ENCODE data around the gene MEX3A. TPM values are rescaled to one million over a fixed set of nuclear protein-coding genes. Genes with fewer than 3 reads are reported as not detected.

Gene MEX3A
- polyA plus RNA-seq, 1 experiment, result 11.8 TPM

- DNase-seq (ENCODE audit: low read depth, low spot score), result no peak
- ChIA-PET CTCF (interaction anchor here (0.6 to 20.2 kb wide), 7 partner anchors 9 to 928 kb away, joined by 3 to 682 read pairs (median 4); partner anchors contain the start of gene LMNA), POLR2A (interaction anchor here (0.6 to 3.3 kb wide), 7 partner anchors 9 to 24 kb away, joined by 3 to 16 read pairs (median 7); partner anchors contain the start of gene LMNA)
- Histone ChIP-seq H3K27me3 (ENCODE audit: control insufficient read depth, insufficient read depth, low read length) (no peaks in the 10 kb centered on the region), H3K27ac (ENCODE audit: low read depth, low read length) (peak overlapping the region; percentile 97), H3K4me3 (ENCODE audit: low read depth, low read length) (no peak overlapping the region), H3K9me3 (ENCODE audit: control insufficient read depth, insufficient read depth, low read length) (no peaks in the 10 kb centered on the region)
- no peak for TF ChIP-seq CTCF (IDR thresholded peaks at IDR 0.05; ENCODE audit: low read depth, low read length)
Measured at GRCh38 chr1:156104861-156105832, 22.9 kb upstream of the MEX3A start.

GRCh38 chr1:156104065-156104810 is 22.0 kb upstream of the MEX3A start:
- H3K27ac ChIP-seq (ENCODE audit: low read depth, low read length), result peak overlapping the region; percentile 61
- no peak for TF ChIP-seq CTCF (IDR thresholded peaks at IDR 0.05; ENCODE audit: low read depth, low read length)
- ChIA-PET CTCF (interaction anchor here (0.6 to 20.2 kb wide), 4 partner anchors 8 to 121 kb away, joined by 3 to 682 read pairs (median 4); partner anchors contain the start of gene LMNA), POLR2A (interaction anchor here (1.5 to 3.3 kb wide), 5 partner anchors 9 to 37 kb away, joined by 4 to 16 read pairs (median 12); no protein-coding TSS in a partner anchor)
- H3K4me3 ChIP-seq (ENCODE audit: low read depth, low read length), result peak overlapping the region; percentile 7; the same call in 1 of the 2 replicates
- DNase-seq (ENCODE audit: low read depth, low spot score), result no peak
- no peaks in the 10 kb centered on the region for H3K9me3 ChIP-seq (ENCODE audit: control insufficient read depth, insufficient read depth, low read length)
- H3K27me3 ChIP-seq (ENCODE audit: control insufficient read depth, insufficient read depth, low read length), result no peaks in the 10 kb centered on the region

DNA sequence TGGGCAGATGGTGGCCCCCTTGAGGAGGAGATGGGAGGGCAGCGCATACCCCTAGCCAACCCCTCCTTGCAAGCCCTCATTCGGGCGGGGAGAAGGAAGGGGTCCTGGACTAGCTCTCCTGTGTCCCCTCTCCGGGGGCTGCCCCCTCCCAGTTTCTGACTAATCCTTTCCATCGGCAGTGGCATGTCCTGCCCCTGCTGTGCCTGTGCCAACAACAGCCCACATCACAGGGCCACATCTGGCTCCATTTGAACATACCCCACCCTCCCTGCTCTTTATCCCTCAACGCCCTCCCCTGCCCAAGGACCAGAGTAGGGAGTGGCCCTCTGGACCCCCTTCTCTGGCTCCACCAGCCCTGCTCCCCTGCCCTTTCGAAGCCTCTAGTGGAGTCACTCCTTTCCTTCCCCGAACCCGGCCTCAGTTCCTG is 21.3 kb upstream of the MEX3A start:
- Histone ChIP-seq H3K27ac (ENCODE audit: low read depth, low read length) (peak overlapping the region; percentile 33), H3K9me3 (ENCODE audit: control insufficient read depth, insufficient read depth, low read length) (no peaks in the 10 kb centered on the region), H3K27me3 (ENCODE audit: control insufficient read depth, insufficient read depth, low read length) (no peaks in the 10 kb centered on the region), H3K4me3 (ENCODE audit: low read depth, low read length) (no peak overlapping the region)
- ChIA-PET CTCF (interaction anchor here (1.0 to 20.2 kb wide), 2 partner anchors 13 to 24 kb away, joined by 3 to 682 read pairs; partner anchors contain the start of gene LMNA), POLR2A (interaction anchor here (1.3 to 3.3 kb wide), 6 partner anchors 10 to 38 kb away, joined by 4 to 16 read pairs (median 9); partner anchors contain the start of gene LMNA)
- no peak for TF ChIP-seq CTCF (IDR thresholded peaks at IDR 0.05; ENCODE audit: low read depth, low read length)
- no peak for DNase-seq (ENCODE audit: low read depth, low spot score)

DNA sequence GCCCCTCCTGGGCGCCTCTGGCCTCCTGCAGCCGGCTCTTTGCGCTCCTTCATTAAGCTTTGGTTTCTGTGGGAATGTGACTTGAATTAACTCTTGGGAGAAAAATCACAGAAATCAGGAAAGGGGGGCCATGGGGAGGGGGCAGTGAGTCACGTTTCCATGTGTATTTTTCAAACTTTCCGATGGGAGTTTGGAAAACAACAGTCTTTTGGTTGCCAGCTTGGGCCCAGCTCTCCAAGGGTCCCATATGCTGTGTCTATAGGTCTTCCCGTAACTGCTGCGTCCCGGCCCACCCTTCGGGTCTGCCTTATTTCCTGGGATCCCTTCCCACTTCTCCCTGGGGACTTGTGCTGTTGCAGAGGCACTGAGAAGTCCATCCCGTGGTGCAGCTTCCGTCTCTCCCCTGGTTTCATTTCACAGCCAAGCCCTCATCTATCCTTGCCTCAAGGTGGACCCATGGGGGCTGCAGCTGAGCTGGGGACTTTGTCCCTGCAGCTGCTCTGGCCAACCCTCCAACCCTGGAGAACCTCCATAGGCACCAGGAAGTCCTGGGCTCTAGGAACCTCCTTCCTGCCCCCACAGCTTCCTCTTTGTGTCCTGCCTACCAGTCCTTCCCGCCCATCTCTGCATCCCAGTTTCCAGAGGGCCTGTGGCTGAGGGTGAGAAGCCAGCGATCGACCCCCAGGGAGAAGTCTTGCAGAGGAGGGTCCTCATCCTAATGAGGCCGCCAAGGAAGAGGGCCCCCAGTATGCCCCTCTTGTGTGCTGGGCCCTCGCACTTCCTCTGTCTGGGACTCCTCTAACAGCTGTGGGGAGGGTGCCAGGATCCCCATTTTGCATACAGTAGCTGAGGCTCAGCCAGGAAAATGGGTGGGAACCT is 20.6 kb upstream of the MEX3A start:
- H3K9me3 ChIP-seq (ENCODE audit: control insufficient read depth, insufficient read depth, low read length), result no peaks in the 10 kb centered on the region
- TF ChIP-seq CTCF (IDR thresholded peaks at IDR 0.05; ENCODE audit: low read depth, low read length), result no peak
- POLR2A ChIA-PET, result interaction anchor here (0.7 to 3.3 kb wide), 6 partner anchors 11 to 302 kb away, joined by 3 to 14 read pairs (median 5); partner anchors contain the start of gene LMNA
- no peaks in the 10 kb centered on the region for H3K27me3 ChIP-seq (ENCODE audit: control insufficient read depth, insufficient read depth, low read length)
- CTCF ChIA-PET, result interaction anchor here (0.6 to 20.2 kb wide), 3 partner anchors 12 to 298 kb away, joined by 3 to 682 read pairs (median 3); partner anchors contain the start of gene LMNA
- peak overlapping the region; percentile 33 for H3K27ac ChIP-seq (ENCODE audit: low read depth, low read length)
- no peak overlapping the region for H3K4me3 ChIP-seq (ENCODE audit: low read depth, low read length)
- DNase-seq (ENCODE audit: low read depth, low spot score), result no peak

Data from AG04450 (cell line).